KOPT-K1 (cell line): ENCODE data around the gene TMEM89.

Experiments
- H3K27ac ChIP-seq: fragments of 200-600 bp; sonication (generic); 2 replicates; pipeline ENCODE4 v1.5.1; 2016; ENCODE audit warnings: antibody characterized with exemption, mild to moderate bottlenecking, low read depth, low read length; ENCODE audit not compliant: poor library complexity, severe bottlenecking
- H3K36me3 ChIP-seq: fragments of 200-600 bp; sonication (generic); 2 replicates; pipeline ENCODE4 v1.5.1; 2017; ENCODE audit warnings: antibody characterized with exemption, mild to moderate bottlenecking, low read length, moderate library complexity; ENCODE audit not compliant: insufficient read depth
- H3K9me3 ChIP-seq: fragments of 200-600 bp; sonication (generic); 2 replicates; pipeline ENCODE4 v1.5.1; 2017; ENCODE audit warnings: antibody characterized with exemption, low read length, mild to moderate bottlenecking; ENCODE audit not compliant: insufficient read depth, poor library complexity, severe bottlenecking

The TMEM89 gene

GRCh38 chr3:48607519-48607918 lies 14.1 kb downstream of the TMEM89 start:
- H3K27ac ChIP-seq = no peak overlapping the region
- peaks cover 56% of the 10 kb centered on the region for H3K36me3 ChIP-seq
- no peaks in the 10 kb centered on the region for H3K9me3 ChIP-seq

- Histone ChIP-seq H3K9me3 (no peaks in the 10 kb centered on the region), H3K36me3 (peaks cover 100% of the 10 kb centered on the region), H3K27ac (no peak overlapping the region)
Observed at GRCh38 chr3:48601622-48601994, 20.0 kb downstream of the TMEM89 start.

GRCh38 chr3:48600711-48601621 lies 20.6 kb downstream of the TMEM89 start:
- H3K9me3 ChIP-seq = no peaks in the 10 kb centered on the region
- H3K27ac ChIP-seq = no peak overlapping the region
- peaks cover 94% of the 10 kb centered on the region for H3K36me3 ChIP-seq

GRCh38 chr3:48599509-48600285 lies 21.9 kb downstream of the TMEM89 start:
- no peak overlapping the region for H3K27ac ChIP-seq
- H3K36me3 ChIP-seq = peaks cover 82% of the 10 kb centered on the region
- H3K9me3 ChIP-seq = no peaks in the 10 kb centered on the region

GRCh38 chr3:48599077-48599501 lies 22.5 kb downstream of the TMEM89 start:
- H3K9me3 ChIP-seq = no peaks in the 10 kb centered on the region
- H3K27ac ChIP-seq = no peak overlapping the region
- peaks cover 75% of the 10 kb centered on the region for H3K36me3 ChIP-seq

GRCh38 chr3:48598323-48599076 lies 23.1 kb downstream of the TMEM89 start:
- H3K36me3 ChIP-seq = peaks cover 70% of the 10 kb centered on the region
- H3K27ac ChIP-seq = no peak overlapping the region

GRCh38 chr3:48597408-48597800 lies 24.2 kb downstream of the TMEM89 start:
- Histone ChIP-seq H3K27ac (no peak overlapping the region), H3K9me3 (no peaks in the 10 kb centered on the region), H3K36me3 (peaks cover 59% of the 10 kb centered on the region)

More at GRCh38 chr3:48598323-48599076, 23.1 kb downstream of the TMEM89 start:
- H3K9me3 ChIP-seq = no peaks in the 10 kb centered on the region

- Histone ChIP-seq H3K9me3 (no peaks in the 10 kb centered on the region), H3K36me3 (peaks cover 53% of the 10 kb centered on the region), H3K27ac (no peak overlapping the region)
Observed at GRCh38 chr3:48596676-48597407, 24.7 kb downstream of the TMEM89 start.

GRCh38 chr3:48596157-48596556 lies 25.4 kb downstream of the TMEM89 start:
- H3K9me3 ChIP-seq = no peaks in the 10 kb centered on the region
- H3K36me3 ChIP-seq = peaks cover 46% of the 10 kb centered on the region
- H3K27ac ChIP-seq = no peak overlapping the region

- Histone ChIP-seq H3K27ac (no peak overlapping the region), H3K36me3 (peaks cover 41% of the 10 kb centered on the region), H3K9me3 (no peaks in the 10 kb centered on the region)
Observed at GRCh38 chr3:48595526-48596121, 25.9 kb downstream of the TMEM89 start.

- H3K9me3 ChIP-seq = no peaks in the 10 kb centered on the region
- H3K27ac ChIP-seq = no peak within 1 kb of the TSS
- H3K36me3 ChIP-seq = peaks cover 36% of the 10 kb centered on the region
Observed at GRCh38 chr3:48595075-48595525, 26.5 kb downstream of the TMEM89 start, which contains the start of gene COL7A1. Gene COL7A1, minus strand, starts transcription at chr3:48595329. Its CDS starts 170 bp downstream, at chr3:48595159.

GRCh38 chr3:48594417-48595049 lies 27.0 kb downstream of the TMEM89 start:
- peaks cover 30% of the 10 kb centered on the region for H3K36me3 ChIP-seq
- no peaks in the 10 kb centered on the region for H3K9me3 ChIP-seq
- no peak overlapping the region for H3K27ac ChIP-seq

- H3K27ac ChIP-seq = no peak overlapping the region
- H3K36me3 ChIP-seq = peaks cover 18% of the 10 kb centered on the region
- H3K9me3 ChIP-seq = no peaks in the 10 kb centered on the region
Observed at GRCh38 chr3:48593337-48593736, 28.2 kb downstream of the TMEM89 start.
